ENCODE data around the gene OGDH.

Gene OGDH

DNA sequence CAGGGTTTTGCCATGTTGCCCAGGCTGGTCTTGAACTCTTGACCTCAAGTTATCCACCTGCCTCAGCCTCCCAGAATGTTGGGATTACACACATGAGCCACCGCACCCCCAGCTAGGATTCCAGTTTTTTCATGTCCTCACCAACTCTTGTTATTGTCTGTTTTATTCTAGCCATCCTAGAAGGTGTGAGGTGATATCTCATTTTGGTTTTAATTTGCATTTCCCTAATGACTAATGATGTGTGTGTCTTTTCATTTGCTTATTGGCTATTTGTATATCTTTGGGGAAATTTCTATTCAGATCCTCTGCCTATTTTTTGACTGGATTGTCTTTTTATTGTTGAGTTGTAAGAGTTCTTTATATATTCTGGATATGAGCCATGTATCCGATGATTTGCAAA, 83.0 kb downstream of the OGDH start:
- Histone ChIP-seq H3K4me1 (ENCODE audit: low read length) (no peaks in the 10 kb centered on the region), H4K20me1 (ENCODE audit: insufficient read depth, low read length) (no peaks in the 10 kb centered on the region), H3K9me3 (replicated peaks; ENCODE audit: insufficient read depth, low read length) (no peaks in the 10 kb centered on the region), H2AFZ (ENCODE audit: low read length) (no peak overlapping the region), H3K27me3 (replicated peaks; ENCODE audit: insufficient read depth, low read length) (no peaks in the 10 kb centered on the region), H3K36me3 (replicated peaks; ENCODE audit: insufficient read depth, low read length) (no peaks in the 10 kb centered on the region), H3F3A (ENCODE audit: insufficient read depth, low read length) (no peaks in the 10 kb centered on the region), H3K27ac (ENCODE audit: low read length) (no peak overlapping the region), H3K9me2 (replicated peaks; ENCODE audit: insufficient read depth, low read length) (no peaks in the 10 kb centered on the region), H3K4me2 (ENCODE audit: low read depth, low read length) (no peak overlapping the region), H3K9ac (ENCODE audit: low read length) (no peak overlapping the region), H3K4me3 (ENCODE audit: low read length) (no peak overlapping the region), H3K79me2 (ENCODE audit: low read length) (no peaks in the 10 kb centered on the region)
- DNase-seq = no peak
- TF ChIP-seq CTCF (IDR thresholded peaks at IDR 0.05; ENCODE audit: low read length) (no peak), EZH2 (optimal IDR thresholded peaks at IDR 0.05; ENCODE audit: low read depth, low read length) (no peak), EZH2phosphoT487 (IDR thresholded peaks at IDR 0.05; ENCODE audit: low read length) (no peak)

DNA sequence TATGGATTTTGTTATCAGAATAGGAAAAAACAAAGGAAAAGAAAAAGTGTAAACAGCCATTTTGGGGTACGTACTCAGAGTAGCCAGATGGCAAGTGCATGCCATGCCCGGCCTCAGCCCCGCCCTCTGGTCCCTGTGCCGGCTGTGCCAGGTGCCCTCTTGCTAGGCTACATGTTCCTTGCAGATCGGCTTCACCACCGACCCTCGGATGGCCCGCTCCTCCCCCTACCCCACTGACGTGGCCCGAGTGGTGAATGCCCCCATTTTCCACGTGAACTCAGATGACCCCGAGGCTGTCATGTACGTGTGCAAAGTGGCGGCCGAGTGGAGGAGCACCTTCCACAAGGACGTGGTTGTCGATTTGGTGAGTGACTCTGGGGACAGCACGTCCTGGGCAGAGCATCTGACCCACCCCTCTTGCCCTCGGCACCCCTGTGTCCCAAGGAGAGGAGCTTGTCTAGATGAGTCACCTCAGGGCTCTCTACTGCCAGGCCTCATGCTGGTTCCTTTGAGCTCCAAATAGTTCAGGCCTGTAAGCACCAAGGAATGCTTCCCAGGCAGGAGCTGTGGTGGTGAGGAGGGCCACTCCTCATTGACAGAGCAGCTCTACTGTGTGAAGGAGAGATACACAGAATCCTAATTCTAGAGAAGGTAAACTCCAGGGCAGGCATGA, 87.3 kb downstream of the OGDH start:
- H3F3A ChIP-seq (ENCODE audit: insufficient read depth, low read length) = no peaks in the 10 kb centered on the region
- no peaks in the 10 kb centered on the region for H3K4me1 ChIP-seq (ENCODE audit: low read length)
- no peaks in the 10 kb centered on the region for H3K9me2 ChIP-seq (replicated peaks; ENCODE audit: insufficient read depth, low read length)
- no peak overlapping the region for H3K4me2 ChIP-seq (ENCODE audit: low read depth, low read length)
- H4K20me1 ChIP-seq (ENCODE audit: insufficient read depth, low read length) = no peaks in the 10 kb centered on the region
- H2AFZ ChIP-seq (ENCODE audit: low read length) = no peak overlapping the region
- H3K36me3 ChIP-seq (replicated peaks; ENCODE audit: insufficient read depth, low read length) = peaks cover 10% of the 10 kb centered on the region; the same call in 1 of the 2 replicates
- DNase-seq = no peak
- TF ChIP-seq EZH2 (optimal IDR thresholded peaks at IDR 0.05; ENCODE audit: low read depth, low read length) (no peak), CTCF (IDR thresholded peaks at IDR 0.05; ENCODE audit: low read length) (no peak), EZH2phosphoT487 (IDR thresholded peaks at IDR 0.05; ENCODE audit: low read length) (no peak)
- no peaks in the 10 kb centered on the region for H3K27me3 ChIP-seq (replicated peaks; ENCODE audit: insufficient read depth, low read length)
- no peak overlapping the region for H3K4me3 ChIP-seq (ENCODE audit: low read length)
- no peak overlapping the region for H3K27ac ChIP-seq (ENCODE audit: low read length)
- H3K9me3 ChIP-seq (replicated peaks; ENCODE audit: insufficient read depth, low read length) = no peaks in the 10 kb centered on the region
- H3K79me2 ChIP-seq (ENCODE audit: low read length) = no peaks in the 10 kb centered on the region
- H3K9ac ChIP-seq (ENCODE audit: low read length) = no peak overlapping the region

- Histone ChIP-seq H3K27me3 (replicated peaks; ENCODE audit: insufficient read depth, low read length) (no peaks in the 10 kb centered on the region), H3K9me2 (replicated peaks; ENCODE audit: insufficient read depth, low read length) (no peaks in the 10 kb centered on the region), H3K4me3 (ENCODE audit: low read length) (no peak overlapping the region), H3K27ac (ENCODE audit: low read length) (no peak overlapping the region), H2AFZ (ENCODE audit: low read length) (no peak overlapping the region), H3K4me1 (ENCODE audit: low read length) (no peaks in the 10 kb centered on the region), H3K9ac (ENCODE audit: low read length) (no peak overlapping the region), H3F3A (ENCODE audit: insufficient read depth, low read length) (no peaks in the 10 kb centered on the region), H3K79me2 (ENCODE audit: low read length) (no peaks in the 10 kb centered on the region), H3K36me3 (replicated peaks; ENCODE audit: insufficient read depth, low read length) (peaks cover 10% of the 10 kb centered on the region; the same call in 1 of the 2 replicates), H4K20me1 (ENCODE audit: insufficient read depth, low read length) (no peaks in the 10 kb centered on the region), H3K9me3 (replicated peaks; ENCODE audit: insufficient read depth, low read length) (no peaks in the 10 kb centered on the region), H3K4me2 (ENCODE audit: low read depth, low read length) (no peak overlapping the region)
- DNase-seq = no peak
- TF ChIP-seq EZH2phosphoT487 (IDR thresholded peaks at IDR 0.05; ENCODE audit: low read length) (no peak), EZH2 (optimal IDR thresholded peaks at IDR 0.05; ENCODE audit: low read depth, low read length) (no peak), CTCF (IDR thresholded peaks at IDR 0.05; ENCODE audit: low read length) (no peak)
Observed at GRCh38 chr7:44694326-44694725, 87.9 kb downstream of the OGDH start.
